ENCODE data around the gene CYP39A1. TPM values are rescaled to one million over a fixed set of nuclear protein-coding genes. Genes with fewer than 3 reads are reported as not detected.

CYP39A1 gene
- total and polyA plus RNA-seq, 2 donors, result 1.2 to 1.7 TPM

- H3K36me3 ChIP-seq (ENCODE audit: control insufficient read depth in 2 of 2, insufficient read depth in 2 of 2, low read length in 1 of 2), result no peaks in the 10 kb centered on the region
- no peak overlapping the region for H3K27ac ChIP-seq (ENCODE audit: low read depth in 1 of 2, low read length in 1 of 2)
- no peaks in the 10 kb centered on the region for H3K27me3 ChIP-seq (ENCODE audit: control insufficient read depth in 2 of 2, insufficient read depth in 1 of 2, low read length in 1 of 2)
- no peak for DNase-seq (ENCODE audit: low read depth in 6 of 9, low spot score in 9 of 9)
- peaks cover 0 to 9% of the 10 kb centered on the region in 2 donors for H3K9me3 ChIP-seq (ENCODE audit: control insufficient read depth in 2 of 2, insufficient read depth in 1 of 2, low read length in 1 of 2)
- WGBS, result 74% methylated on average over 4 of the region's 4 CpGs
- H3K4me1 ChIP-seq (ENCODE audit: control insufficient read depth in 2 of 2, insufficient read depth in 2 of 2, low read length in 2 of 2), result no peaks in the 10 kb centered on the region
- no peak overlapping the region for H3K4me3 ChIP-seq (ENCODE audit: low read length in 2 of 2)
These were observed 32.2 kb upstream of the CYP39A1 start for GRCh38 chr6:46684771-46685170.

DNA sequence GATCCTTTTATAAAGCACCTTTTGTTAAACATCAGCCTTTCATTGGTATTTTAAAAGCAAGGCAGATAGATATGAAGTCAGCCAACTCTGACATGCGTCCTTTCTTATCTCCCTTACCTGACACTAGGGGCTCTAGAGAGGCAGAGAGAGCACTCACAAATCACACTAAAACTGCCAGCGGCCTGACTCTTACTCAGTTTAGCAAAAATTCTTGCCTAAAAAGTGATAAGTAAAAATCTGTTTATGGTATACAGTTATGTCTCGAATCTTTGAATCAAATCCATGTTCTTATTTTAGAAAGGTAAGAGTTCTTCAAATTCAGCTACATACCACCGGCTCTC, 24.7 kb upstream of the CYP39A1 start:
- no peaks in the 10 kb centered on the region for H3K36me3 ChIP-seq (ENCODE audit: control insufficient read depth in 2 of 2, insufficient read depth in 2 of 2, low read length in 1 of 2)
- no peak overlapping the region for H3K27ac ChIP-seq (ENCODE audit: low read depth in 1 of 2, low read length in 1 of 2)
- no peaks in the 10 kb centered on the region for H3K27me3 ChIP-seq (ENCODE audit: control insufficient read depth in 2 of 2, insufficient read depth in 1 of 2, low read length in 1 of 2)
- peak in 1 of 9 donors; percentile 2 for DNase-seq (ENCODE audit: low read depth in 6 of 9, low spot score in 9 of 9)
- H3K9me3 ChIP-seq (ENCODE audit: control insufficient read depth in 2 of 2, insufficient read depth in 1 of 2, low read length in 1 of 2), result no peaks in the 10 kb centered on the region
- no peaks in the 10 kb centered on the region for H3K4me1 ChIP-seq (ENCODE audit: control insufficient read depth in 2 of 2, insufficient read depth in 2 of 2, low read length in 2 of 2)
- 91% methylated on average over 4 of the region's 4 CpGs for WGBS
- H3K4me3 ChIP-seq (ENCODE audit: low read length in 2 of 2), result no peak overlapping the region

DNA sequence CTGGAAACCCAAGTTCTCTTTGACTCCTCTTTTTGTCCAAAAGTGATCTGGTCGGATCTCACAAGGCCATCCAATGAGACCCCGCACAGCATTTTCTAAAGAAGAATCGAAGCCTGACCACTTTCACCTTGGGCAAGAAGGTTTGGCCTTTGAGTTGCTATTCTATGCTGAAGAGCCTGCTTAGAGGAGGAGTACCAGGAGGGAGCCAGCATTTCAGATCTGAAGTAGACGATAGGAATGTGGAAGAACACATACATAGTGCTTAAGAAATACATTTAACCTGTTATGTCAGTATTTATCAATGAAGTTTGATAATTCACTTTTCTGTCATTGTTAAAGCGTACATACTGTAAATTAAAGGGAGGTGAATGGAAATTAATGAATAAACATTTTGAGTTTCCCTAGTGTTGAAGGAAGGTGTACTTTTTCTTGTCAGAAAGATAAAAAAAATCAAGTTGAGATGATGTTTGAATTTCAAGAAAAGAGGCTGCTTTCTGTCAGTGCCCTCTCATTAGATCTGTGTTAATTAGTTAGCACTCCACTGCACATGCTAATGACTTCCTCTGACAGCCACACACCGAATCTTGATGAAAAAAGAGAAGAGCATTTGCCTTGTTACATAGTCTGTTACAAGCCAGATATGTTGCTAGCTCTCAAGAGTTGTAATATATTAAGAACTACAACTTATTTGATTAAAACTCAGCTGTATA, 24.1 kb upstream of the CYP39A1 start:
- WGBS, result 97% methylated on average over 6 of the region's 6 CpGs
- Histone ChIP-seq H3K9me3 (ENCODE audit: control insufficient read depth in 2 of 2, insufficient read depth in 1 of 2, low read length in 1 of 2) (no peaks in the 10 kb centered on the region), H3K27ac (ENCODE audit: low read depth in 1 of 2, low read length in 1 of 2) (no peak overlapping the region), H3K4me1 (ENCODE audit: control insufficient read depth in 2 of 2, insufficient read depth in 2 of 2, low read length in 2 of 2) (no peaks in the 10 kb centered on the region), H3K36me3 (ENCODE audit: control insufficient read depth in 2 of 2, insufficient read depth in 2 of 2, low read length in 1 of 2) (no peaks in the 10 kb centered on the region), H3K27me3 (ENCODE audit: control insufficient read depth in 2 of 2, insufficient read depth in 1 of 2, low read length in 1 of 2) (no peaks in the 10 kb centered on the region), H3K4me3 (ENCODE audit: low read length in 2 of 2) (no peak overlapping the region)
- DNase-seq (ENCODE audit: low read depth in 6 of 9, low spot score in 9 of 9), result no peak

DNA sequence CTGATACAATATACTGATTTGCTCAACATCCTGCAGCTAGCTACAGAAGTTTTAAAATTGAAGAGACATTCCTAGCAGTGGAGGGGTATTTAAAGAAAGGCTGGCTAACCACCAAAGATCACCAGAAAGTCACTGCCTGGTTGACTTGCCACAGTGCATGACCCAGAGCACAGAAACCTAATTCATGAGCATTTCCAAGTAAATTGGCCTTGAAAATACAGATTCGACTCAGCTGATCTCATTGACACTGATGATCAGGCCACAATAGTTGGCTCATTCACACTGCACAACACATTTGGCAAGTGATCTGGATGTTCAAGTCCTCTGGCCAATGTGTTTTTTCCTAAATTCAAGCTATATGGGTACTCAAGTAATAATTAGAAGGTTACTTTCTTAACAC, 21.8 kb upstream of the CYP39A1 start:
- no peaks in the 10 kb centered on the region for H3K27me3 ChIP-seq (ENCODE audit: control insufficient read depth in 2 of 2, insufficient read depth in 1 of 2, low read length in 1 of 2)
- DNase-seq (ENCODE audit: low read depth in 6 of 9, low spot score in 9 of 9), result no peak
- H3K36me3 ChIP-seq (ENCODE audit: control insufficient read depth in 2 of 2, insufficient read depth in 2 of 2, low read length in 1 of 2), result no peaks in the 10 kb centered on the region
- no peak overlapping the region for H3K27ac ChIP-seq (ENCODE audit: low read depth in 1 of 2, low read length in 1 of 2)
- H3K4me3 ChIP-seq (ENCODE audit: low read length in 2 of 2), result no peak overlapping the region
- H3K4me1 ChIP-seq (ENCODE audit: control insufficient read depth in 2 of 2, insufficient read depth in 2 of 2, low read length in 2 of 2), result no peaks in the 10 kb centered on the region
- 91% methylated on average over 1 of the region's 1 CpG for WGBS
- H3K9me3 ChIP-seq (ENCODE audit: control insufficient read depth in 2 of 2, insufficient read depth in 1 of 2, low read length in 1 of 2), result no peaks in the 10 kb centered on the region

- DNase-seq (ENCODE audit: low read depth in 6 of 9, low spot score in 9 of 9), result no peak
- 97% methylated on average over 2 of the region's 2 CpGs for WGBS
- no peak overlapping the region for H3K4me3 ChIP-seq (ENCODE audit: low read length in 2 of 2)
These were observed 14.8 kb upstream of the CYP39A1 start for GRCh38 chr6:46667377-46667776.

DNA sequence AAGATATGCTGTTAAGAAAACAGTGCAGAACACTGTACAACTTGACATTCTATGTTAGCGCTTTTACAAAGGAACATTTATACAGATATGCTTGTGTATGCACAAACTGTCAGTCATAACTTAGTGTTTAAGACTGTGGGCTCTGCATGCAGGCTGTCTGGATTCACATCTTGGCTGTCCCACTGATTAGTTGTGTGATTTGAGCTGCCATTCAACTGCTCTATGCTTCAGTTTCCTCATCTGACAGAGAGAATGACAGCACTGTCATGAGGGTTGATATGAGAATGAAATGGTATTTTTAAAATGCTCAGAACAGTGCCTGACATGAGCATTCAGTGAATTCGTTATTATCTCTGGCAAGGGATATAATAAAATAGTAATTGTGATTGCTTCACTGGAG, 8.9 kb upstream of the CYP39A1 start:
- 93% methylated on average over 2 of the region's 2 CpGs for WGBS
- DNase-seq (ENCODE audit: low read depth in 6 of 9, low spot score in 9 of 9), result no peak
- Histone ChIP-seq H3K9me3 (ENCODE audit: control insufficient read depth in 2 of 2, insufficient read depth in 1 of 2, low read length in 1 of 2) (no peaks in the 10 kb centered on the region), H3K27me3 (ENCODE audit: control insufficient read depth in 2 of 2, insufficient read depth in 1 of 2, low read length in 1 of 2) (no peaks in the 10 kb centered on the region), H3K27ac (ENCODE audit: low read depth in 1 of 2, low read length in 1 of 2) (no peak overlapping the region), H3K4me1 (ENCODE audit: control insufficient read depth in 2 of 2, insufficient read depth in 2 of 2, low read length in 2 of 2) (no peaks in the 10 kb centered on the region), H3K36me3 (ENCODE audit: control insufficient read depth in 2 of 2, insufficient read depth in 2 of 2, low read length in 1 of 2) (no peaks in the 10 kb centered on the region), H3K4me3 (ENCODE audit: low read length in 2 of 2) (no peak overlapping the region)

More at GRCh38 chr6:46667377-46667776, 14.8 kb upstream of the CYP39A1 start:
- Histone ChIP-seq H3K27me3 (ENCODE audit: control insufficient read depth in 2 of 2, insufficient read depth in 1 of 2, low read length in 1 of 2) (no peaks in the 10 kb centered on the region), H3K9me3 (ENCODE audit: control insufficient read depth in 2 of 2, insufficient read depth in 1 of 2, low read length in 1 of 2) (no peaks in the 10 kb centered on the region), H3K27ac (ENCODE audit: low read depth in 1 of 2, low read length in 1 of 2) (no peak overlapping the region), H3K4me1 (ENCODE audit: control insufficient read depth in 2 of 2, insufficient read depth in 2 of 2, low read length in 2 of 2) (no peaks in the 10 kb centered on the region), H3K36me3 (ENCODE audit: control insufficient read depth in 2 of 2, insufficient read depth in 2 of 2, low read length in 1 of 2) (no peaks in the 10 kb centered on the region)

DNA sequence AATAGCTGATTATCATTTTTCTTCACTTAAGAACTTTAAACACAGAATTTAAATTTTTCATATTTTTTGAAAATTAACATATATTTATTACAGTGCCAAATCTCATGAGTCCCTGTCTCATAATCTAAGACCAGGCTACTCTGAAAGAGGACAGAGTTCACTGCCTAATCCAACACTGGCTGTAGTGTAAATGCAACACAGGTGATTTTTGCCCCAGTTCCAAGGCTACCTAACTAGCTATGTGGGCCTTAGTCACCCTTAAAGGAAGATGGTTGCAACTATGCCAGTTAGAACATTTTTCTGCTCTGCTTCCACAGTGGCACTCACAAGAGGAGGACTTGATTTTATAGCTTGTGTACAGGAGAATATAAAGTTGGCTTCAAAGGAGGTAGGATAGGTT, 5.0 kb upstream of the CYP39A1 start:
- Histone ChIP-seq H3K27me3 (ENCODE audit: control insufficient read depth in 2 of 2, insufficient read depth in 1 of 2, low read length in 1 of 2) (peaks cover 11 to 27% of the 10 kb centered on the region in 2 donors), H3K9me3 (ENCODE audit: control insufficient read depth in 2 of 2, insufficient read depth in 1 of 2, low read length in 1 of 2) (no peaks in the 10 kb centered on the region), H3K36me3 (ENCODE audit: control insufficient read depth in 2 of 2, insufficient read depth in 2 of 2, low read length in 1 of 2) (no peaks in the 10 kb centered on the region), H3K27ac (ENCODE audit: low read depth in 1 of 2, low read length in 1 of 2) (no peak overlapping the region), H3K4me1 (ENCODE audit: control insufficient read depth in 2 of 2, insufficient read depth in 2 of 2, low read length in 2 of 2) (peaks cover 2 to 6% of the 10 kb centered on the region in 2 donors), H3K4me3 (ENCODE audit: low read length in 2 of 2) (no peak overlapping the region)
- no peak for DNase-seq (ENCODE audit: low read depth in 6 of 9, low spot score in 9 of 9)

GRCh38 chr6:46655803-46656202, 3.2 kb upstream of the CYP39A1 start:
- H3K27ac ChIP-seq (ENCODE audit: low read depth in 1 of 2, low read length in 1 of 2), result no peak overlapping the region
- peaks cover 7 to 11% of the 10 kb centered on the region in 2 donors for H3K4me1 ChIP-seq (ENCODE audit: control insufficient read depth in 2 of 2, insufficient read depth in 2 of 2, low read length in 2 of 2)
- H3K9me3 ChIP-seq (ENCODE audit: control insufficient read depth in 2 of 2, insufficient read depth in 1 of 2, low read length in 1 of 2), result no peaks in the 10 kb centered on the region
- H3K36me3 ChIP-seq (ENCODE audit: control insufficient read depth in 2 of 2, insufficient read depth in 2 of 2, low read length in 1 of 2), result no peaks in the 10 kb centered on the region
- H3K27me3 ChIP-seq (ENCODE audit: control insufficient read depth in 2 of 2, insufficient read depth in 1 of 2, low read length in 1 of 2), result peaks cover 13 to 35% of the 10 kb centered on the region in 2 donors
- no peak overlapping the region for H3K4me3 ChIP-seq (ENCODE audit: low read length in 2 of 2)
- peak in 1 of 9 donors; percentile 6 for DNase-seq (ENCODE audit: low read depth in 6 of 9, low spot score in 9 of 9)
- 83% methylated on average over 6 of the region's 6 CpGs for WGBS

DNA sequence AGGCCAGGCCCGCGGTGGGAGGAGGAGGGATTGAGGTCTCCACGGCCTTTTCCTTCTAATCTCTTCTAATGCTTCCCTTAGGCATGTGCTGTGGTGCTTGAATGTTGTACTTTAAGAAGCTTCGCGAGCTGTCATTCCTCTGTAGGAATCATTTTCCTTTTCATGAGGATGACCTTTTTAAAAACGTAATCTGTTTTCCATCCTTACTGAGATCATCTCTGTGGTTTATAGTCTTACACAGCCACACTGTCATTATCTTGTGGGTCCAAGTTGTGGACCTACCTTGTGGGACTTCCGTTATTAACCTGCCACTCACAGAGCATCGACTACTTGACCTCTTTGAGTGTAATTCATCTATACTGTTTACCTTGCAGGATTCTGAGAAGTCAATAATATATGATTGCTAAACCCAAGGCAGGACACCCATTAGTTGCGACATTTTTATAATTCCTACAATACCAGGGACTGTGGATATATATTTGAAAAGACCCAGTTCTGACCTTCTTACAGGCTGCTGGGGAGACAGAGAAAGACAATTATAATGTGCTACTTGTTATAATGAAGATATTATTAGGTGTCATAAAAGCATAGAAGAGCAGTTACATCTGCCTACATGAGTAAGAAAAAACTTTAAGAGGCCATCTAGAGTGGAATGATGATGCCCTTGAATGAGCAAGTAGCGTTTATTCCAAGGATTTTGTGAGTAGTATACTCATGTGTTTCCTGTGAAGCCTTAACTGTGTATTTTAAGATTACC, 999 bp upstream of the CYP39A1 start:
- H3K27me3 ChIP-seq (ENCODE audit: control insufficient read depth in 2 of 2, insufficient read depth in 1 of 2, low read length in 1 of 2), result peaks cover 13 to 38% of the 10 kb centered on the region in 2 donors
- H3K9me3 ChIP-seq (ENCODE audit: control insufficient read depth in 2 of 2, insufficient read depth in 1 of 2, low read length in 1 of 2), result no peaks in the 10 kb centered on the region
- 42% methylated on average over 10 of the region's 10 CpGs for WGBS
- no peaks in the 10 kb centered on the region for H3K36me3 ChIP-seq (ENCODE audit: control insufficient read depth in 2 of 2, insufficient read depth in 2 of 2, low read length in 1 of 2)
- no peak for DNase-seq (ENCODE audit: low read depth in 6 of 9, low spot score in 9 of 9)
- H3K27ac ChIP-seq (ENCODE audit: low read depth in 1 of 2, low read length in 1 of 2), result no peak overlapping the region
- peaks cover 7 to 11% of the 10 kb centered on the region in 2 donors for H3K4me1 ChIP-seq (ENCODE audit: control insufficient read depth in 2 of 2, insufficient read depth in 2 of 2, low read length in 2 of 2)
- H3K4me3 ChIP-seq (ENCODE audit: low read length in 2 of 2), result peak overlapping the region; percentile 67 to 77
